ENCODE measurements around the gene VAV2. TPM values are rescaled to one million over a fixed set of nuclear protein-coding genes. Genes with fewer than 3 reads are reported as not detected.

Gene VAV2
- total and polyA plus RNA-seq, 7 donors: 3.8 to 23.3 (median 7.2) TPM

GRCh38 chr9:133806623-133807010, 185.5 kb downstream of the VAV2 start:
- Histone ChIP-seq H3K27me3 (no peaks in the 10 kb centered on the region), H3K27ac (no peak overlapping the region), H3K9me3 (no peaks in the 10 kb centered on the region), H3K36me3 (peaks cover 0 to 6% (median 0%) of the 10 kb centered on the region in 4 donors), H3K4me3 (no peak overlapping the region), H3K4me1 (peaks cover 0 to 4% (median 0%) of the 10 kb centered on the region in 4 donors)
- WGBS, 2 donors: 94 to 96% methylated on average over 17 of the region's 17 CpGs
- DNase-seq: no peak
- intact Hi-C loops (cut with DNase I): no loop called here
- TF ChIP-seq CTCF (IDR thresholded peaks at IDR 0.05): no peak
- TF ChIP-seq EP300 (IDR thresholded peaks at IDR 0.05): no peak
- no peak for TF ChIP-seq POLR2AphosphoS5 (IDR thresholded peaks at IDR 0.05)
- TF ChIP-seq POLR2A (IDR thresholded peaks at IDR 0.05): no peak

- Histone ChIP-seq H3K4me1 (peaks cover 0 to 4% (median 0%) of the 10 kb centered on the region in 4 donors), H3K4me3 (no peak overlapping the region), H3K27ac (no peak overlapping the region), H3K36me3 (peaks cover 0 to 6% (median 0%) of the 10 kb centered on the region in 4 donors), H3K9me3 (no peaks in the 10 kb centered on the region), H3K27me3 (no peaks in the 10 kb centered on the region)
- WGBS, 2 donors: 94% methylated on average over 32 of the region's 32 CpGs
- intact Hi-C loops (cut with DNase I): no loop called here
- DNase-seq: no peak
- TF ChIP-seq CTCF (IDR thresholded peaks at IDR 0.05) (no peak), POLR2AphosphoS5 (IDR thresholded peaks at IDR 0.05) (no peak), POLR2A (IDR thresholded peaks at IDR 0.05) (no peak)
Measured at GRCh38 chr9:133805876-133806622, 186.1 kb downstream of the VAV2 start.

- Histone ChIP-seq H3K4me1 (peaks cover 0 to 4% (median 0%) of the 10 kb centered on the region in 4 donors), H3K4me3 (no peak overlapping the region), H3K27ac (no peak overlapping the region), H3K36me3 (peaks cover 0 to 6% (median 0%) of the 10 kb centered on the region in 4 donors), H3K27me3 (no peaks in the 10 kb centered on the region), H3K9me3 (no peaks in the 10 kb centered on the region)
- DNase-seq: no peak
- intact Hi-C loops (cut with DNase I): no loop called here
- 94 to 96% methylated on average over 17 of the region's 17 CpGs for WGBS, 2 donors
- TF ChIP-seq POLR2A (IDR thresholded peaks at IDR 0.05) (no peak), EP300 (IDR thresholded peaks at IDR 0.05) (no peak), CTCF (IDR thresholded peaks at IDR 0.05) (no peak), POLR2AphosphoS5 (IDR thresholded peaks at IDR 0.05) (no peak)
Measured at GRCh38 chr9:133804199-133804598, 187.9 kb downstream of the VAV2 start.

- no peak overlapping the region for H3K27ac ChIP-seq
- 92 to 96% methylated on average over 13 of the region's 13 CpGs for WGBS, 2 donors
- TF ChIP-seq POLR2A (IDR thresholded peaks at IDR 0.05): no peak
- no peak for TF ChIP-seq CTCF (IDR thresholded peaks at IDR 0.05)
- TF ChIP-seq POLR2AphosphoS5 (IDR thresholded peaks at IDR 0.05): no peak
- TF ChIP-seq EP300 (IDR thresholded peaks at IDR 0.05): no peak
- DNase-seq: no peak
- intact Hi-C loops (cut with DNase I): no loop called here
- H3K4me1 ChIP-seq: peaks cover 0 to 4% (median 0%) of the 10 kb centered on the region in 4 donors
- H3K4me3 ChIP-seq: no peak overlapping the region
- H3K9me3 ChIP-seq: no peaks in the 10 kb centered on the region
- H3K27me3 ChIP-seq: no peaks in the 10 kb centered on the region
- peaks cover 0 to 6% (median 0%) of the 10 kb centered on the region in 4 donors for H3K36me3 ChIP-seq
Measured at GRCh38 chr9:133803745-133804144, 188.4 kb downstream of the VAV2 start.

Measured in sigmoid colon (tissue), 7 donors.